RCC 7860 (cell line): Measurements from ENCODE around the gene ADH5.
A peak's percentile ranks its signal among the peaks of the same experiment; 100 is the strongest.
"Not testable (repeated sequence)": the region's sequence is repeated elsewhere in the genome, so short reads cannot be mapped to it uniquely, and the experiment has no call there.

Experiments
- DNase-seq: peaks from one replicate; pipeline ENCODE4 v3.0.0-alpha.2; 2015; ENCODE audit warnings: low spot score
- FAIRE-seq: peaks from 2 replicates; lab custom pipeline; 2012; peaks lifted over from hg19 to GRCh38; lab: Jason Lieb, UNC

The ADH5 gene

DNA sequence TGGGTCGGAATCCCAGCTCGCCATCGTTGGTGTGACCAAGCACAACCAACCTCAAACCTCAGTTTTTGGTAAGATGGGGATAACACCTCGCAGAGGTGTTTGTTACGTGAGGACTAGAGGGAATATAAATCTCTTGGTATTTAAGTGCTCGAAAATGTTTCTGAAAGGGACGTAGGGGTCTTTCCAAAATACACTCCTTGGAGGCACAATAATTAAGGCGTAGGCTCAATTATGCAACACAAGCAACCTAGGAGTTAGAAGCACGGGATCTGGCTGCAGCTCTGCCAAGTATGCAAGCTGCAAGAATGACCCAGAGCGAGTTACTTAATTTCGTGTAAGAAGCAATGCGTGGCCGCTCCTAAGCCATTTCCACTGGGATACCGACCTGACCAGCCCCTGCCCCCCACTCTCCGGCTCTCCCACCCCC lies 552 bp downstream of the ADH5 start:
- no peak for FAIRE-seq
- no peak for DNase-seq

GRCh38 chr4:99084595-99084994 lies 4.0 kb downstream of the ADH5 start:
- no peak for FAIRE-seq
- DNase-seq = no peak

GRCh38 chr4:99082192-99082591 lies 6.4 kb downstream of the ADH5 start:
- FAIRE-seq = no peak
- no peak for DNase-seq

GRCh38 chr4:99080869-99081268 lies 7.7 kb downstream of the ADH5 start:
- not testable (repeated sequence) for DNase-seq, FAIRE-seq

- no peak for FAIRE-seq
- DNase-seq = no peak
These were observed 8.8 kb downstream of the ADH5 start for GRCh38 chr4:99079625-99080295.

GRCh38 chr4:99078931-99079624 lies 9.5 kb downstream of the ADH5 start:
- no peak for DNase-seq
- no peak for FAIRE-seq

DNA sequence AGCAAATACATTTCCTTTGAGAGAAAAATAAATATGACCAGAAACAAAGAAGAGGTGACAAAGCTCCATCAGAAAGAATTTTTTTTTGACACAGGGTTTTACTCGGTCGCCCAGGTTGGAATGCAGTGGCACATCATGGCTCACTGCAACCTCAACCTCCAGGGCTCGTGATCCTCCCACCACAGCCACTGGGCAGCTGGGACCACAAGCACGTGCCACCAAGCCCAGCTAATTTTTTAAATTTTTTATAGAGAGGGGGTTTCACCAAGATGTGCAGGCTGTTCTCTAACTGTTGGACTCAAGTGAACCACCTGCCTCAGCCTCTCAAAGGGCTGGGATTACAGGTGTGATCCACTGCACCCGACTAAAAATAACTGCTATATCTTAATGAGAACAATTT lies 10.3 kb downstream of the ADH5 start:
- no peak for FAIRE-seq
- DNase-seq = no peak

DNA sequence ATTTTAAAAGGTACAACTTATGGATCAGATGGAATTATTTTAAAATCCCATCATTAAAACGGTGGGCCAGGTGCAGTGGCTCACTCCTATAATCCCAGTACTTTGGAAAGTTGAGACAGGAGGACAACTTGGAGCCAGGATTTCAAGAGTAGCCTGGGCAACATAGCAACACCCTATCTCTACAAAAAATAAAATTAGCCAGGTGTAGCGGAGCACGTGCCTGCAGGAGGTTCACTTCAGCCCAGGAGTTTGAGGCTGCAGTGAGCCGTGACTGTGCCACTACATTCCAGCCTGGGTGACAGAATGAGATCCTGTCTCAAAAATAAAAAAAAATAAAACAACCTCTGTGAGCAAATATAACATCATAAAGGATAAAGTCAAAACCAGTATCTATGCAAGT lies 11.4 kb downstream of the ADH5 start:
- no peak for DNase-seq
- no peak for FAIRE-seq

DNA sequence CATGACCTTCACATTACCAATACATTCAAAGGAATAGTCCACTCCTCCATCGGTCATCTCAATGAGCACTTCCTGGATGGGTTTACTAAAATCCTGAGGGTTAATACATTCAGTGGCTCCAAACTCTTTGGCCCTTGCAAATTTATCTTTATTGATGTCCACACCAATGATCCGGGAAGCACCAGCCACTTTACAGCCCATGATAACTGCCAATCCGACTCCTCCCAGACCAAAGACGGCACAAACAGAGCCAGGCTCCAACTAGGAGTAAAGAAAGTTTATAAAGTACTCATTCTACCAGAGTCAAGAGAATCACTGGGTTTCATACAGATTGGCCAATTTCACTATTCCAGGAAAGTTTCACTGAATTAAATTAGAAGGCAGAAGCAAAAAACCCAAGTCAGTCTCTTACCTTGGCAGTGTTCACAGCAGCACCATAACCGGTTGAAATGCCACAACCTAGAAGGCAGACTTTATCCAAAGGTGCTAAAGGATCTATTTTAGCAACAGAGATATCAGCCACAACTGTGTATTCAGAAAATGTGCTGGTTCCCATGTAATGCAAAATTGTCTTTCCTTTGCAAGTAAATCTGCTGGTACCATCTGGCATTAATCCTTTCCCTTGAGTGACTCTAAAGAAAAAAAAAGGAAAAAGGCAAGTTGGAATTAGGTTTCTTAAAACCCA lies 12.2 kb downstream of the ADH5 start:
- FAIRE-seq (no peak), DNase-seq (no peak)

DNA sequence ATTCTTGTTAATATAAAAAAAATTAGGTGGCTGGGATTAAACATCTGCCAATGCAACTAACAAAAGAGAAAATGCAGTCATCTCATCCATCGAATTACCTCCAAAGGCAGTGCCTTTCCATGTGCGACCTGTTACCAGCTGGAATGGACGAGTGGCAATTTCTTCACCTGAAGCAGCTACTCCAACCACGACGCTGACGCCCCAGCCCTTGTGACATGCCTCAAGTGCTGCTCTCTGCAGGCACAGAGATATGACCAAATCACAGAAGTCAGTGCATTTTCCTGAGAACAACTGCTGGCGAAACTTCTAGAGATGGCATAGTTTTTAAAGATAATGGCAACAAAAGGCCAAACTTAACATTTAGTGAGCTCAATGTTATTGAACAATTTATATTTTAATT lies 13.8 kb downstream of the ADH5 start:
- no peak for DNase-seq
- no peak for FAIRE-seq

- DNase-seq (no peak), FAIRE-seq (no peak)
These were observed 17.4 kb downstream of the ADH5 start for GRCh38 chr4:99071159-99071558.

- FAIRE-seq = no peak
- no peak for DNase-seq
These were observed 21.0 kb downstream of the ADH5 start for GRCh38 chr4:99067617-99068016.

DNA sequence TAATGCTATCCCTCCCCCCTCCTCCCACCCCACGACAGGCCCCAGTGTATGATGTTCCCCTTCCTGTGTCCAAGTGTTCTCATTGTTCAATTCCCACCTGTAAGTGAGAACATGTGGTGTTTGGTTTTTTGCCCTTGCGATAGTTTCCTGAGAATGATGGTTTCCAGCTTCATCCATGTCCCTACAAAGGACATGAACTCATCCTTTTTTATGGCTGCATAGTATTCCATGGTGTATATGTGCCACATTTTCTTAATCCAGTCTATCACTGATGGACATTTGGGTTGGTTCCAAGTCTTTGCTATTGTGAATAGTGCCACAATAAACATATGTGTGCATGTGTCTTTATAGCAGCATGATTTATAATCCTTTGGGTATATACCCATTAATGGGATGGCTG lies 23.1 kb downstream of the ADH5 start:
- FAIRE-seq, DNase-seq: not testable (repeated sequence)

- FAIRE-seq = peak; percentile 89
- peak; percentile 79 for DNase-seq
These were observed 26.5 kb downstream of the ADH5 start for GRCh38 chr4:99062120-99062519.

- no peak for DNase-seq
- no peak for FAIRE-seq
These were observed 27.4 kb downstream of the ADH5 start for GRCh38 chr4:99061048-99061700.

DNA sequence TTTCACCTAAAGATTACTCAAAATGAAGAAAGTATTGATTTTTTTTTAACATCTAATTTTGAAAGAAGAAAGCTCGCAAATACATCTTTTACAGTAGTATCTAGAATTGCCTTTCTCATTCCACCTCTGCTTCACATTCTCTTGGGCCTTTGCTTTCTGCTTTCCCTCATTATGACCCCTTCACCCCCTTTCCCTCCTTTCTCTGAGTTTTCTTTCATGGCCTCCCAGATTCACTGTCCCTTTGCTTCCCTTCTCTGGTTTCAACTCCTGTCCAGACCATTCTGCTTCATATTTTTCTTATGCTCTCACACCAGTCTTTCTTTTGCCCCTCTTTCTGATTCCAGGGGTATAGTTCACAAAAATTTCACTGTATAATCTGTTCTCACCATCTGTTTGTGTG lies 29.0 kb downstream of the ADH5 start:
- DNase-seq (no peak), FAIRE-seq (no peak)

DNA sequence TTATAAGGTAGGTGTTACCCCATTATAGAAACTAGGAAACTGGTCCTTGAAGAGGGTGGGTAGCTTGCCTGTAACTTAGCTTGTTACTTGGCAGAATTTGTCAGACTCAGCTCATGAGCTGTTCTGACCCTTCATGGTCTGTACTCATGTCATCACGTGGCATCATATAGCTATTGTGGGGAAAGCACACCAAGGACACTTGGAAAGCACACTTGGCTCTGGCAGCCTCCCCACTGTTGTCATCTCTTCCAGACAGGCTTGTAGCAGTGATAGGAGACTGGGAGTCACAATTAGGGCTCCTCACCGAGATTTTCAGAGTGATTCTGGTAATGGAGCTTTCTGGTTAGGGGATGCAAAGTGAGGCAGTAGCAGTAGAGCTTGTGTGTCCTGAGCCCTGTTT lies 30.4 kb downstream of the ADH5 start:
- FAIRE-seq = no peak

DNA sequence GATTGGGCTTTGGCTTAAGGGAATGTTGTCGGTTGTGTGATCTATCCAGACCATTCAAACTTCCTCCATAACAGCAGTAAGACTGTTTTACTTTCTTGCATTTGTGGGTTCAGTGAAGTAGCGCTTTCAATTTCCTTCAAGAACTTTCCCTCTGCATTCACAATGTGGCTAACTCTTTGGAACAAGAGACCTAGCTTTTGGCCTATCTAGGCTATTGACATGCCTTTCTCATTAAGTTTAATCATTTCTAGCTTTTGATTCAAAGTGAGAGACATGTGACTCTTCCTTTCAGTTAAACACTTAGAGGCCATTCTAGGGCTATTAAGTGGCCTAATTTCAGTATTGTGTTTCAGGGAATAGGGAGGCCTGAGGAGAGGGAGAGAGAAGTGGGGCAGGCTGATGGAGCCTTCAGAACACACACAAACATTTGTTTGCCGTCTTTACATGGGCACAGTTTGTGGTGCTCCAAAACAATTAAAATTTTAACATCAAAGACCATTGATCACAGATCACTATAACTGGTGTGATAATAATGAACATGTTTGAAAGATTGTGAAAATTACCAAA lies 34.1 kb downstream of the ADH5 start:
- FAIRE-seq (no peak), DNase-seq (no peak)

More for the DNA sequence above, 30.4 kb downstream of the ADH5 start:
- no peak for DNase-seq

DNA sequence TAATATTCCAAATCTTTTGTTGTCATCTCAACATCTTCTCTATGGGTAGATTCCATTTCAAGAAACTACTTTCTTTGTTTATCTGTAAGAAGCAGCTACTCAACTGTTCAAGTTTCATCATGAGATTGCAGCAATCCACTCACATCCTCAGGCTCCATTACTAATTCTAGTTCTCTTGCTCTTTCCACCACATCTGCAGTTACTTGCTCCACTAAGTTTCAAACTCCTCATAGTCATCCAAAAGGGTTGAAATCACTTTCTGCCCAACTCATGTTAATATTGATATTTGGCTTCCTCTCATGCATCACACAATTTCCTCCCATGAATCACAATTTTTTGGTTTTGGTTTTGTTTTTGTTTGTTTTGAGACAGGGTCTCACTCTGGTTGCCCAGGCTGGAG lies 35.7 kb downstream of the ADH5 start:
- FAIRE-seq (no peak), DNase-seq (no peak)

DNA sequence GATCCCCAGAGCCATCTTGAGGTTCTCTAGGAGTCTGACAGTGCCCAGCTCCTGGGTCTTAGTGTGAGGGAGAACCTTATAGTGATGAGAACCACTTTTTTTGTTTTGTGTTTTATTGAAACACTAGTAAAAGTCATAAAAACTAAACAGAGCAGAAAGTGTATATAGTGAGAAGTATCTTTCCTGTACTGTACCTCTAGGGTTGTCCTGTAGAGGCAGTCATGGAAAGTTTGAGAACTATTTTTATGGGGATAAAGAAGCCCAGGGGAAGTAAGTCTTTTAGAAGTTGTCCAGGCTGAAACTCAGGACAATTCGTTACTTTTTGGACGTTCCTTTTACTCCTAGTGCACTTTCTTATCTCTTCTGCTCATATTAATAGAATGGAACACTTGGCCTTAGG lies 40.9 kb downstream of the ADH5 start:
- DNase-seq = no peak
- FAIRE-seq = no peak

GRCh38 chr4:99043346-99043745 lies 45.2 kb downstream of the ADH5 start:
- DNase-seq (no peak), FAIRE-seq (no peak)
